Prostate gland (tissue), 2 donors: ENCODE results near the gene SERPINH1.

Experiments used
- CTCF ChIP-seq, 4 experiments: fragments of 200-600 bp in 2 of 4; fragments of 450-650 bp in 2 of 4; sonication (generic) in 2 of 4; IDR thresholded peaks; 1 replicate in 3 of 4; 2 replicates in 1 of 4; pipeline ENCODE4 v1.5.1; 2016 to 2019; ENCODE audit warnings: antibody characterized with exemption in 4 of 4, mild to moderate bottlenecking in 2 of 4, moderate library complexity in 2 of 4
- POLR2AphosphoS5 ChIP-seq: sonication (generic); formaldehyde crosslinking; IDR thresholded peaks from one replicate; pipeline ENCODE4 v1.6.1; 2017; ENCODE audit warnings: antibody characterized with exemption

- no peak for TF ChIP-seq CTCF (IDR thresholded peaks at IDR 0.05)
- no peak for TF ChIP-seq POLR2AphosphoS5
These were observed 23.2 kb downstream of the SERPINH1 start for GRCh38 chr11:75585293-75585670.
